HepG2 (cell line): ENCODE results near the gene KCNK6. TPM values are rescaled to one million over a fixed set of nuclear protein-coding genes. Genes with fewer than 3 reads are reported as not detected.

ENCODE experiments used
- ATF7-NPFF ChIP-seq: sonication (generic); formaldehyde crosslinking; IDR thresholded peaks from 2 replicates; pipeline ENCODE4 v1.8.1; 2023; ENCODE audit warnings: mild to moderate bottlenecking, low read depth, missing genetic modification reagents, moderate library complexity
- ATM ChIP-seq: fragments of 450-650 bp; IDR thresholded peaks from 2 replicates; pipeline ENCODE4 v1.7.1; 2017; ENCODE audit warnings: mild to moderate bottlenecking, borderline replicate concordance
- CBFB ChIP-seq: sonication (generic); formaldehyde crosslinking; IDR thresholded peaks from 2 replicates; pipeline ENCODE4 v1.4.0; 2020; ENCODE audit warnings: missing genetic modification reagents
- CERS6 ChIP-seq: sonication (generic); formaldehyde crosslinking; IDR thresholded peaks from 2 replicates; pipeline ENCODE4 v1.5.0; 2020; ENCODE audit warnings: missing genetic modification reagents
- CHCHD3 ChIP-seq: sonication (generic); formaldehyde crosslinking; IDR thresholded peaks from 2 replicates; pipeline ENCODE4 v1.8.0; 2022; ENCODE audit warnings: mild to moderate bottlenecking, missing genetic modification reagents, moderate library complexity
- HNRNPLL ChIP-seq: fragments of 200-400 bp; formaldehyde crosslinking; IDR thresholded peaks from 2 replicates; pipeline ENCODE4 v1.6.1; 2017; ENCODE audit warnings: mild to moderate bottlenecking, low read depth, low read length; ENCODE audit not compliant: poor library complexity, severe bottlenecking
- KDM3A ChIP-seq: IDR thresholded peaks from 2 replicates; pipeline ENCODE4 v1.6.1; 2018; ENCODE audit warnings: low read depth, missing compliant biosample characterization
- SP1 ChIP-seq, 2 experiments: fragments of 450-650 bp in 1 of 2; sonication (generic) in 1 of 2; formaldehyde crosslinking in 1 of 2; IDR thresholded peaks; 2 replicates each; pipeline versions ENCODE4 v1.4.0 to v1.6.1; 2016 to 2020; ENCODE audit warnings: missing genetic modification reagents in 1 of 2
- TFDP1 ChIP-seq: IDR thresholded peaks from 2 replicates; pipeline ENCODE4 v1.6.1; 2016; ENCODE audit warnings: missing compliant biosample characterization, missing genetic modification reagents, borderline replicate concordance
- TRAFD1 ChIP-seq: sonication (generic); formaldehyde crosslinking; IDR thresholded peaks from 2 replicates; pipeline ENCODE4 v1.5.1; 2020; ENCODE audit warnings: missing genetic modification reagents, mild to moderate bottlenecking, borderline replicate concordance
- ZBTB25 ChIP-seq: IDR thresholded peaks from 2 replicates; pipeline ENCODE4 v1.6.1; 2018; ENCODE audit warnings: missing genetic modification reagents
- ZNF367 ChIP-seq: sonication (generic); formaldehyde crosslinking; IDR thresholded peaks from 2 replicates; pipeline ENCODE4 v1.4.0; 2020; ENCODE audit warnings: missing genetic modification reagents, borderline replicate concordance
- ZNF407 ChIP-seq: sonication (generic); formaldehyde crosslinking; IDR thresholded peaks from one replicate; pipeline ENCODE4 v1.5.1; 2020; ENCODE audit warnings: mild to moderate bottlenecking, missing genetic modification reagents; ENCODE audit errors: not compliant biosample characterization
- ZNF543 ChIP-seq: sonication (generic); formaldehyde crosslinking; IDR thresholded peaks from 2 replicates; pipeline ENCODE4 v1.4.0; 2020; ENCODE audit warnings: mild to moderate bottlenecking, missing genetic modification reagents
- ZNF7 ChIP-seq: IDR thresholded peaks from 2 replicates; pipeline ENCODE4 v1.6.1; 2016; ENCODE audit warnings: missing biosample characterization, missing genetic modification reagents
- ZSCAN31 ChIP-seq: sonication (generic); formaldehyde crosslinking; IDR thresholded peaks from 2 replicates; pipeline ENCODE4 v1.5.0; 2020; ENCODE audit warnings: low read depth, mild to moderate bottlenecking, missing genetic modification reagents
- polyA plus RNA-seq, 8 experiments: library from polyadenylated mRNA; depleted of rRNA in 3 of 8; stranded (reverse) in 7 of 8; unstranded in 1 of 8; fragments of >200 nt; fragmentation: Illumina TruSeq in 4 of 8; extraction: Trizol in 4 of 8; gene quantifications; 2 replicates each; pipeline versions ENCODE4 v1.2.1 to v1.2.3, GENCODE V29; 2011 to 2016; ENCODE audit warnings: low read depth in 4 of 8, missing spikeins in 1 of 8, mixed read lengths in 1 of 8; ENCODE audit not compliant: insufficient read depth in 1 of 8
- total RNA-seq, 5 experiments: library from RNA; depleted of rRNA; stranded (reverse); fragments of >200 nt; fragmentation: Illumina TruSeq; extraction: Trizol; gene quantifications; 2 replicates each; pipeline ENCODE4 v1.2.3, GENCODE V29; 2016; ENCODE audit warnings: low read depth in 1 of 5

Gene KCNK6
- total and polyA plus RNA-seq, 2 of the 13 experiments (the other 11 are each of a cell fraction or from before 2014, with no cell fraction given): 0.03 TPM; not detected in 1

- TF ChIP-seq TRAFD1 (no peak), ZNF407 (no peak), TFDP1 (CRISPR knock-in tag) (no peak), CERS6 (no peak), KDM3A (CRISPR knock-in tag) (no peak), ZNF543 (no peak), ZBTB25 (CRISPR knock-in tag) (no peak), ZNF7 (no peak), HNRNPLL (peak; percentile 73), ATF7-NPFF (CRISPR knock-in tag) (peak; percentile 44; the same call in 1 of the 2 replicates), SP1 (IDR thresholded peaks at IDR 0.05) (no peak), SP1 (CRISPR knock-in tag; IDR thresholded peaks at IDR 0.05) (0 out of 2 replicates have a peak, but pooled peaks have one; percentile 11), CHCHD3 (CRISPR knock-in tag) (0 out of 2 replicates have a peak, but pooled peaks have one; percentile 42), ZNF367 (CRISPR knock-in tag) (no peak), ZSCAN31 (CRISPR knock-in tag) (no peak), ATM (no peak), CBFB (CRISPR knock-in tag) (no peak)
These were observed 14.7 kb upstream of the KCNK6 start (continued) for GRCh38 chr19:38304866-38305429.
